B cell (primary cell): ENCODE results near the gene HES7.

Experiments used
- EZH2 ChIP-seq: IDR thresholded peaks from 2 replicates; pipeline ENCODE4 v1.6.1; 2012; ENCODE audit warnings: borderline replicate concordance, low read depth, mild to moderate bottlenecking, moderate library complexity, low read length; ENCODE audit not compliant: insufficient read depth, poor library complexity, severe bottlenecking
- TF ChIP-seq, protein P1 (sequence below): fragments of 200-600 bp; IDR thresholded peaks from one replicate; pipeline ENCODE4 v1.8.0; 2022; ENCODE audit warnings: antibody characterized with exemption, mild to moderate bottlenecking

DNA sequence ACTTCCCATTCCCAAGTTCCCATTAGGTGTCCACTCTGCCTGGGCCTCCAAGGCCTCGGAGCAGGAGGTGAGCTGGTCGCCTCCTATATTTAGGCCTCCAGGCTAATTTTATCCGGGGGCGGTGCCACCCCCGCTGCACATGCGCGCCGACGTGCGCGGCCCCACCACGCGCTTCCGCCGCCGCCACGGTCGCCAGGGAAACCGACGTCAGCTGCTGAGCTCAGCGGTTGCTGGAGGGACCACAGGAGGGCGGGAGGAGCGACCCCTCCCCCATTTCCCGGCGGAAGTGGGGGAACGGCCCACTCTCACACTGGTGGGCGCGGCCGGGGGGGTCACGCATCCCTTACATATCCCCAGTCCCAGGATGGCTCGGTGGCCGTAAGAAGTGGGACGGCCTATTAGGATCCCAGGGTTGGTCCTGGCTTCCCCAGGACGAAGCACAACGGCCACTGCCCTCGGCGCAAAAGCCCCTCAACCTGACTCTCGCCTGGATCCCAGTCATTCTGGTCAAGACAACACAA lies 27.3 kb upstream of the HES7 start:
- TF ChIP-seq, protein P1, sequence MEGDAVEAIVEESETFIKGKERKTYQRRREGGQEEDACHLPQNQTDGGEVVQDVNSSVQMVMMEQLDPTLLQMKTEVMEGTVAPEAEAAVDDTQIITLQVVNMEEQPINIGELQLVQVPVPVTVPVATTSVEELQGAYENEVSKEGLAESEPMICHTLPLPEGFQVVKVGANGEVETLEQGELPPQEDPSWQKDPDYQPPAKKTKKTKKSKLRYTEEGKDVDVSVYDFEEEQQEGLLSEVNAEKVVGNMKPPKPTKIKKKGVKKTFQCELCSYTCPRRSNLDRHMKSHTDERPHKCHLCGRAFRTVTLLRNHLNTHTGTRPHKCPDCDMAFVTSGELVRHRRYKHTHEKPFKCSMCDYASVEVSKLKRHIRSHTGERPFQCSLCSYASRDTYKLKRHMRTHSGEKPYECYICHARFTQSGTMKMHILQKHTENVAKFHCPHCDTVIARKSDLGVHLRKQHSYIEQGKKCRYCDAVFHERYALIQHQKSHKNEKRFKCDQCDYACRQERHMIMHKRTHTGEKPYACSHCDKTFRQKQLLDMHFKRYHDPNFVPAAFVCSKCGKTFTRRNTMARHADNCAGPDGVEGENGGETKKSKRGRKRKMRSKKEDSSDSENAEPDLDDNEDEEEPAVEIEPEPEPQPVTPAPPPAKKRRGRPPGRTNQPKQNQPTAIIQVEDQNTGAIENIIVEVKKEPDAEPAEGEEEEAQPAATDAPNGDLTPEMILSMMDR = no peak
- TF ChIP-seq EZH2 = no peak
